CD8-positive, alpha-beta memory T cell (primary cell): ENCODE results near the gene INO80D. TPM values are rescaled to one million over a fixed set of nuclear protein-coding genes. Genes with fewer than 3 reads are reported as not detected.

Experiments
- CTCF ChIA-PET: fragments of 350-600 bp; sonication (Branson Sonifier 250); formaldehyde crosslinking; loops from one replicate; lab custom pipeline; 2021; ENCODE audit warnings: antibody characterized with exemption; lab: Charles Lee
- POLR2A ChIA-PET: fragments of 350-600 bp; sonication (Branson Sonifier 250); formaldehyde crosslinking; loops from one replicate; lab custom pipeline; 2021; ENCODE audit warnings: antibody characterized with exemption; lab: Charles Lee
- DNase-seq, 5 donors: peaks; one replicate each; pipeline versions ENCODE4 v3.0.0 to v3.0.0-alpha.2; 2020 to 2022; ENCODE audit warnings: mixed read lengths in 1 of 5
- H3K27ac ChIP-seq: one replicate; pipeline ENCODE4 v1.7.0; 2013; ENCODE audit warnings: low read depth, mild to moderate bottlenecking, low read length, moderate library complexity
- H3K27me3 ChIP-seq: 2 replicates; pipeline ENCODE4 v1.7.0; 2013; ENCODE audit warnings: low read length, mild to moderate bottlenecking; ENCODE audit not compliant: insufficient read depth, poor library complexity, severe bottlenecking
- H3K36me3 ChIP-seq: 2 replicates; pipeline ENCODE4 v1.7.0; 2013; ENCODE audit warnings: mild to moderate bottlenecking, low read length, moderate library complexity; ENCODE audit not compliant: insufficient read depth
- H3K4me1 ChIP-seq: 2 replicates; pipeline ENCODE4 v1.7.0; 2013; ENCODE audit warnings: mild to moderate bottlenecking, low read length, moderate library complexity; ENCODE audit not compliant: insufficient read depth
- H3K4me3 ChIP-seq: 2 replicates; pipeline ENCODE4 v1.7.0; 2013; ENCODE audit warnings: mild to moderate bottlenecking, low read length
- H3K9me3 ChIP-seq: 2 replicates; pipeline ENCODE4 v1.7.0; 2013; ENCODE audit warnings: mild to moderate bottlenecking, low read length
- H3K27ac Mint-ChIP-seq, 8 donors: one replicate each; pipeline ENCODE4 v1.8.0; 2020 to 2021; ENCODE audit warnings: mixed read lengths in 8 of 8, mild to moderate bottlenecking in 6 of 8, inconsistent platforms in 3 of 8, moderate library complexity in 3 of 8
- H3K27me3 Mint-ChIP-seq, 2 donors: one replicate each; pipeline ENCODE4 v1.8.0; 2020 to 2021; ENCODE audit warnings: mixed read lengths in 2 of 2, mild to moderate bottlenecking in 1 of 2, moderate library complexity in 1 of 2
- H3K36me3 Mint-ChIP-seq, 3 donors: one replicate each; pipeline ENCODE4 v1.8.0; 2020 to 2021; ENCODE audit warnings: mixed read lengths in 3 of 3, inconsistent platforms in 1 of 3, mild to moderate bottlenecking in 1 of 3
- H3K4me1 Mint-ChIP-seq, 3 donors: one replicate each; pipeline ENCODE4 v1.8.0; 2020 to 2021; ENCODE audit warnings: mixed read lengths in 3 of 3, inconsistent platforms in 1 of 3, mild to moderate bottlenecking in 1 of 3
- H3K4me3 Mint-ChIP-seq, 7 donors: one replicate each; pipeline ENCODE4 v1.8.0; 2020 to 2021; ENCODE audit warnings: mixed read lengths in 7 of 7, mild to moderate bottlenecking in 6 of 7, moderate library complexity in 4 of 7, inconsistent platforms in 2 of 7
- H3K9me3 Mint-ChIP-seq, 5 donors: one replicate each; pipeline ENCODE4 v1.8.0; 2020 to 2022; ENCODE audit warnings: mixed read lengths in 5 of 5, mild to moderate bottlenecking in 3 of 5, moderate library complexity in 2 of 5, inconsistent platforms in 1 of 5
- polyA plus RNA-seq: library from polyadenylated mRNA; unstranded; fragments of 300-500 nt; fragmentation: Illumina TruSeq; gene quantifications from one replicate; pipeline ENCODE4 v1.2.3, GENCODE V29; 2021
- total RNA-seq, 2 experiments: library from RNA; stranded (reverse); gene quantifications; one replicate each; pipeline ENCODE4 v1.2.3, GENCODE V29; 2021

The INO80D gene
- total and polyA plus RNA-seq, 3 experiments from 2014 or later = 10.6 to 22.4 (median 20.7) TPM

DNA sequence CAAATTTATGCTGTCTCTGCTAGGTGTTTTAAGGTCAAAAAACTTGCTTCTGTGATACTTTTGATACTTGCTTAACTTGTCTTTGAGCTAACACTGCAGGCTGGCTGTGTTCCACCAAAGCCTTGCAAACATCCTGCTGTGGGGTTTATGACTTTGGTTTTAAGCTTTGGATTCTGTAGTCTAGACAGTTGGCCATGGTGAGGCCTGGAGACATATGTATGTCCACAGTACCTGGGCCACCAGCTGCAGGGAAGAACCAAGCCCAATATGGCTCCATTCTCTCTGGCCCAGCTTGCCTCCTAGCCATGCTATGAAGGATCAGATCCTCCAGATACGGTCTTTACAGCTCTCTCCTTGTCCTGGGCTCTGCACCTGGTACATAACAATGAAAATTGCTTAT, 113.9 kb downstream of the INO80D start:
- Mint-ChIP-seq H3K4me1 (no peaks in the 10 kb centered on the region), H3K4me3 (no peak overlapping the region), H3K9me3 (no peaks in the 10 kb centered on the region), H3K27me3 (peaks cover 7 to 31% of the 10 kb centered on the region in 2 donors), H3K27ac (no peak overlapping the region), H3K36me3 (no peaks in the 10 kb centered on the region)
- DNase-seq = no peak
- H3K27me3 ChIP-seq = no peaks in the 10 kb centered on the region
- H3K36me3 ChIP-seq = no peaks in the 10 kb centered on the region
- POLR2A ChIA-PET = no interaction called here
- H3K9me3 ChIP-seq = no peaks in the 10 kb centered on the region
- no peak overlapping the region for H3K27ac ChIP-seq
- H3K4me1 ChIP-seq = no peaks in the 10 kb centered on the region
- CTCF ChIA-PET = no interaction called here
- no peak overlapping the region for H3K4me3 ChIP-seq

DNA sequence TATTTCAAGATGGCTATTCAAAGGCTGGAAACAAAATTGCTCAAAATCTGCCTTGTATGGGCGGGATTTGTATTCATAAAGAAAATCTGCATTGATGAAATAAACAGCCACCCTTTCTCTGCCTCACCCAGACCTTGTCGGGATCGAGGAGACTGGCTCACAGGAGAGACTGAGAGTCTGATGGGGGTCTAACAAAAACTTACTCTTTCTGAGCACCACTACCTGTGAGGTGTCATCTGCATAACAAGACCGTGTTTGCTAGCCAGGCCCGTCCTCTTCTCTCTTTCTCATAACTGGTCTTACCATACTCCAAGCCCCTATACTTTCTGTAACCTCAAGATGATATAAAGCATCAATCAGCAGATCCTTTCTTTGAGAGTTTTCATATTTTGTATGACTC, 115.6 kb downstream of the INO80D start:
- Histone ChIP-seq H3K36me3 (no peaks in the 10 kb centered on the region), H3K9me3 (no peaks in the 10 kb centered on the region), H3K27ac (no peak overlapping the region), H3K4me3 (no peak overlapping the region), H3K27me3 (no peaks in the 10 kb centered on the region), H3K4me1 (no peaks in the 10 kb centered on the region)
- no peak for DNase-seq
- ChIA-PET CTCF (no interaction called here), POLR2A (no interaction called here)
- H3K27me3 Mint-ChIP-seq = peaks cover 8 to 25% of the 10 kb centered on the region in 2 donors
- H3K4me3 Mint-ChIP-seq = no peak overlapping the region
- H3K4me1 Mint-ChIP-seq = no peaks in the 10 kb centered on the region
- H3K27ac Mint-ChIP-seq = no peak overlapping the region
- no peaks in the 10 kb centered on the region for H3K36me3 Mint-ChIP-seq
- no peaks in the 10 kb centered on the region for H3K9me3 Mint-ChIP-seq

DNA sequence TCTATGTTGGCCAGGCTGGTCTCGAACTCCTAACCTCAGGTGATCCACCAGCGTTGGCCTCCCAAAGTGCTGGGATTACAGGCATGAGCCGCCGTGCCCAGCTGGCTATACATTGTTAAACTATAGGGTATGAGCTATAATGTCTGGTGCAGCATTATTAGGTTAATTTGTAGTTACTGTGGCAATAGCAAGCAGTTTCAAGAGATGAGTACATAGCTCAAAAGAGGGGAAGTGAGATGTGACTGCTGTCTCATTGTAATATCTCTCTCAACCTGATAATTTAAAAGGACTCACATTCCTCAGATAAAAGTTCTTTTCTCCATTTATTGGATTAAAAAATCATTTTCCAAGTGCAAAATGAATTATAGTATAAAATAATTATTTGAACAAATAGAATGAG, 116.4 kb downstream of the INO80D start:
- Histone ChIP-seq H3K9me3 (no peaks in the 10 kb centered on the region), H3K4me3 (no peak overlapping the region), H3K4me1 (no peaks in the 10 kb centered on the region), H3K27ac (no peak overlapping the region), H3K36me3 (no peaks in the 10 kb centered on the region), H3K27me3 (no peaks in the 10 kb centered on the region)
- Mint-ChIP-seq H3K27ac (no peak overlapping the region), H3K36me3 (no peaks in the 10 kb centered on the region), H3K27me3 (peaks cover 8 to 20% of the 10 kb centered on the region in 2 donors), H3K4me1 (no peaks in the 10 kb centered on the region), H3K9me3 (no peaks in the 10 kb centered on the region), H3K4me3 (no peak overlapping the region)
- ChIA-PET CTCF (no interaction called here), POLR2A (no interaction called here)
- no peak for DNase-seq

DNA sequence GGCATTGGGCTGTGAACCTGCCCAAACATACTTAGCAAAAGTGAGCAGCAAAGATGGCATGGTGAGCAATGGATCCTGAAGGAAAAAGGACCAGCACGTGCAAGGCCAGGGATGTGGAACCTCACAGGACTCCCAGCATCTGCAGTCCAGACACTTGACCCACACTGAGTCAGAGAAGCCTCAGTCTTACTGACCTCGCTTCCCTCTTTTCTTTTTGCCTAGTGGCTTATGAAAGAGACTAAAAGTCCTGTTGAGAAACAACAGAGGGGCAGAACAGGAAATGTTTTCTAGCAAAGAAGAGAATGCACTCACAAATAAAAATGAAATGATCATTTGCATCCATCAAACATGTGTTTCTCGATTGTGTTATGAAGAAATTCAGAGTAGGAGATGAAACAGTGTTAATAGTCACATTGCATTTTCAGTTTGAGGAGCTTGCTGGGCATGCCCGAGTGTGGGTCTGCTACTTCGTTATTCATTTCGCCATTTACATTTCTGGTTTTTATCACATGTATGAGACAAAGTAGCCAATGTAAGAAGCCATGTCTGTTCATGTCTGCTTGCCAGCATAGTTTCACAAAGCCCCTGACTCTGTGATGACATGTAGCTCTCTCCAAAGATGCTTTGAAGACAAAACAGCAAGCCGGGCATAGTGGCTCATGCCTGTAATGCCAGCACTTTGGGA, 118.4 kb downstream of the INO80D start:
- Histone ChIP-seq H3K27me3 (no peaks in the 10 kb centered on the region), H3K36me3 (no peaks in the 10 kb centered on the region), H3K9me3 (no peaks in the 10 kb centered on the region), H3K27ac (no peak overlapping the region), H3K4me3 (no peak overlapping the region), H3K4me1 (no peaks in the 10 kb centered on the region)
- Mint-ChIP-seq H3K27me3 (peaks cover 11 to 20% of the 10 kb centered on the region in 2 donors), H3K9me3 (no peaks in the 10 kb centered on the region), H3K27ac (no peak overlapping the region), H3K4me3 (no peak overlapping the region), H3K36me3 (no peaks in the 10 kb centered on the region), H3K4me1 (no peaks in the 10 kb centered on the region)
- POLR2A ChIA-PET = no interaction called here
- CTCF ChIA-PET = no interaction called here
- DNase-seq = no peak

DNA sequence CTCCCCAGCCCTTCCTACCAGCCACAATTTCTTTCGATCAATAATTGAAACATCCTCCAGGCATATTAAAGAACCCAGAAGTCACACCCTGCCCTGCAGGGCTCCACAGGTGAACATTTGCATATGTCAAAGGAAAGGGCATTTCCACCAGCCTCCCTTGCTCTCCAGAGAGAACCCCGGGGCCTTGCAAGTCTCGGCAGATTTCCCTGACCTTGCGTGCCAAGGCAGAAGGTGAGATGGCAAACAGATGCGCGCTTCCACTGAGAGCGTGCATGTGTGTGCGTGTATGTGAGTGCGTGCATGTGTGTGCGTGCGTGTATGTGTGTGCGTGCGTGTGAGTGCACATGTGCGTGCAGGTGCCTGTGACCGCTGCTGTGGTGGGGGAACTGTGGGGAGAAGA, 120.3 kb downstream of the INO80D start:
- Histone ChIP-seq H3K4me3 (no peak overlapping the region), H3K4me1 (no peaks in the 10 kb centered on the region), H3K27me3 (no peaks in the 10 kb centered on the region), H3K9me3 (no peaks in the 10 kb centered on the region), H3K27ac (no peak overlapping the region), H3K36me3 (no peaks in the 10 kb centered on the region)
- no peak for DNase-seq
- Mint-ChIP-seq H3K9me3 (no peaks in the 10 kb centered on the region), H3K27me3 (peaks cover 7 to 13% of the 10 kb centered on the region in 2 donors), H3K27ac (no peak overlapping the region), H3K4me1 (no peaks in the 10 kb centered on the region), H3K36me3 (no peaks in the 10 kb centered on the region), H3K4me3 (no peak overlapping the region)
- CTCF ChIA-PET = no interaction called here
- POLR2A ChIA-PET = no interaction called here

DNA sequence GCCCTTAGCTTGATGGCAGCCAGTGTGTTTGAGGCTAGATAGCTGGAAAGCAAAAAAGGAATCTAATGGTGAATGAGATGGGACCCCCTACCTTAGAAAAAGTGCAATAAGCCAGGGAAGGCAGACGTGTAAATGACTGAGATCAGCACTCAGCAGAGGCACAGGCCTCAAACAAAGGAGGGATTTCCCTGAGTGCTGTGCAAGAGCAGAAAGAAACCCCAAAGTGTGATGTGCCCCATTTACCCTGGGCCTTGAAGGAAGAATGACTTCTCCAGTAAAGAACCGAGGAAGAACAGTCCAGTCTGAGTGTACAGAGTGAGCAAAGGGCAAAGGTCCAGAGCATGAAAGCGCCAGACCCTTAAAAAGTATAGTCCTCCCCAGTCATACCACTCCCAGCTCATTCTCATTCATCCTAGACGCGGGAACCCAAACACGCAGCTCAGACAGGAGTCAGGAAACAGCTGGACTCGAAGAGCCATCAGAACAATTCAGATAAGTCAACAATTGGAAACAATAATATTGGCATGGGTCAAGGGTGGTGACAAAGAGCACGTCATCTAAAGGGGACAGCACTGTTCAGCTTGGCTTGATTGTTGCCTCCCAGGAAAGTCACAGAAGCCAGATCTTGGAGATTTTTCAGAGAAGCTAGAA, 121.7 kb downstream of the INO80D start:
- Mint-ChIP-seq H3K4me3 (no peak overlapping the region), H3K27me3 (peaks cover 7% of the 10 kb centered on the region in 2 donors), H3K27ac (no peak overlapping the region), H3K9me3 (no peaks in the 10 kb centered on the region), H3K4me1 (no peaks in the 10 kb centered on the region), H3K36me3 (no peaks in the 10 kb centered on the region)
- ChIA-PET CTCF (no interaction called here), POLR2A (no interaction called here)
- H3K4me3 ChIP-seq = no peak overlapping the region
- no peaks in the 10 kb centered on the region for H3K4me1 ChIP-seq
- H3K27ac ChIP-seq = no peak overlapping the region
- no peaks in the 10 kb centered on the region for H3K9me3 ChIP-seq
- no peaks in the 10 kb centered on the region for H3K36me3 ChIP-seq
- no peaks in the 10 kb centered on the region for H3K27me3 ChIP-seq
- no peak for DNase-seq

DNA sequence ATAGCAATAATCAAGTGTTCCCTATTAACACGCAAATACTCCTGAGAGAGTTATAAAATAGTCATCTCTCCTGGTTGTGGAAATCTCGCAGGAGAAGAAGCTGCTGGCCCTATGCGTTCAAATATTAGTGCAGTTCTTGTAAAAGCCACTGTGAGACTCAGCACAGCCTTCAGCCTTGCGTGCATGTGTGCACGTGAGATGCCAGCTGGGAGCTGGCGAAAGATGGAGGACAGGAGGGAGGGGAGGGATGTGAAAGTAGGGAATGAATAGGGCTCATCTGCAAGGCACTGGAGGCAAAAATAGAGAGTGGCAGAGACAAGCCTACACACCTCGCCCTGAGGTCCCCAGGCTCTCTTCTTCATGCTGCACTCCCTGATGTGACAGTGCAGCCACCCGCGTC, 126.5 kb downstream of the INO80D start:
- POLR2A ChIA-PET = no interaction called here
- no peak overlapping the region for H3K4me3 Mint-ChIP-seq
- DNase-seq = no peak
- no peaks in the 10 kb centered on the region for H3K27me3 ChIP-seq
- no peaks in the 10 kb centered on the region for H3K9me3 ChIP-seq
- no peaks in the 10 kb centered on the region for H3K36me3 Mint-ChIP-seq
- H3K36me3 ChIP-seq = no peaks in the 10 kb centered on the region
- H3K4me1 Mint-ChIP-seq = peaks cover 9 to 11% (median 11%) of the 10 kb centered on the region in 3 donors
- no peaks in the 10 kb centered on the region for H3K9me3 Mint-ChIP-seq
- no peak overlapping the region for H3K27ac ChIP-seq
- peaks cover 9 to 16% of the 10 kb centered on the region in 2 donors for H3K27me3 Mint-ChIP-seq
- H3K27ac Mint-ChIP-seq = no peak overlapping the region
- H3K4me3 ChIP-seq = no peak overlapping the region
- CTCF ChIA-PET = interaction anchor here (0.9 kb wide), 1 partner anchor 11 kb away, joined by 3 read pairs; no protein-coding TSS in a partner anchor
- H3K4me1 ChIP-seq = no peaks in the 10 kb centered on the region

DNA sequence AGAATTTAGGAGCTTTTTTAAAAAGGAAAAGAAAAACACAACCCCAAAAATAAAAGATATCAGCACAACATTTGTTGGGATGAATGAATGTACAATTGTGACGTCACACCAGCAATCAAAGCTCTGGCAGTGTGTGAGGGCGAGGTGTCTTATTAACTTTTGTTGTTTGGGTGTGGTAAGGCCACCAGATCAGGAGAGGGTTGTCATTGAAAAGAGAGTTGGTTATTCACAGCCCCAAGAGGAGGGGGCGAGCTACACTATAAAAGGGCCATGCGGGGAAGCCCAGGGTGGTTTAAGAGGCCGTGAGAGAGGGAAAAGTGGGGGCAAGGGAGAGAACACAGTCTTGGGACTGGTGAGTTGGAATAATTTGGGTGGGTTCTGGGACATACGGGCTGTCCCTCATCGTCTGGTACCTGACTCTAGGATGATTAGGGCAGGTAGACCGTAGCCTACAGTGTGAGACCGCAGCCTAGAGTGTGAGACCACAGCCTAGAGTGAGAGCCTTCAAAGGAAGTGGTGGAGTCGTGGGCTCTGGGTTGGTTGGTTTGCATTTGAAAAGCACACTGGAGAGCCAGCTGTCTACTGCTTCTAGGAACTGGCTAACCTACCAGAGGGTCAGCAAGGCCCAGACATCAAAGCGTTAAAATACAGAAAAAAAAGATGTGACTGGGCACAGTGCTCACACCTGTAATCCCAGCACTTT, 128.4 kb downstream of the INO80D start:
- CTCF ChIA-PET = interaction anchor here (2.8 kb wide), 1 partner anchor 10 kb away, joined by 12 read pairs; no protein-coding TSS in a partner anchor
- H3K27ac ChIP-seq = no peak overlapping the region

More for the DNA sequence above, 128.4 kb downstream of the INO80D start:
- peak overlapping the region in 3 of 7 donors; percentile 1 to 48 (median 25) for H3K4me3 Mint-ChIP-seq
- peak in 1 of 5 donors; percentile 34 for DNase-seq
- POLR2A ChIA-PET = no interaction called here
- no peaks in the 10 kb centered on the region for H3K36me3 ChIP-seq
- no peaks in the 10 kb centered on the region for H3K4me1 ChIP-seq
- H3K9me3 Mint-ChIP-seq = peaks cover 0 to 5% (median 4%) of the 10 kb centered on the region in 5 donors
- H3K27me3 ChIP-seq = no peaks in the 10 kb centered on the region
- H3K27ac Mint-ChIP-seq = peak overlapping the region in 2 of 8 donors; percentile 40 to 52
- peaks cover 13 to 18% of the 10 kb centered on the region in 2 donors for H3K27me3 Mint-ChIP-seq
- no peaks in the 10 kb centered on the region for H3K36me3 Mint-ChIP-seq
- H3K4me3 ChIP-seq = no peak overlapping the region
- no peaks in the 10 kb centered on the region for H3K9me3 ChIP-seq
- H3K4me1 Mint-ChIP-seq = peaks cover 11 to 12% (median 11%) of the 10 kb centered on the region in 3 donors
